Fibroblast of lung (primary cell): Measurements from ENCODE around the gene CEP72. TPM values are rescaled to one million over a fixed set of nuclear protein-coding genes. Genes with fewer than 3 reads are reported as not detected.
"Not testable (repeated sequence)": the region's sequence is repeated elsewhere in the genome, so short reads cannot be mapped to it uniquely, and the experiment has no call there.

ENCODE experiments used
- DNase-seq, 2 donors: peaks; one replicate each; pipeline versions ENCODE4 v3.0.0 to v3.0.0-alpha.2; 2010; ENCODE audit warnings: low read depth in 2 of 2
- H2AFZ ChIP-seq: 2 replicates; pipeline ENCODE4 v1.5.1; 2012; ENCODE audit warnings: low read length, control low read depth, inconsistent platforms
- H3K27ac ChIP-seq: 2 replicates; pipeline ENCODE4 v1.5.1; 2011; ENCODE audit warnings: low read length, control low read depth; ENCODE audit not compliant: insufficient read depth
- H3K27me3 ChIP-seq: 2 replicates; pipeline ENCODE4 v1.5.1; 2011; ENCODE audit warnings: mild to moderate bottlenecking, low read length; ENCODE audit not compliant: control insufficient read depth, insufficient read depth
- H3K36me3 ChIP-seq: 2 replicates; pipeline ENCODE4 v1.5.1; 2011; ENCODE audit warnings: low read length; ENCODE audit not compliant: control insufficient read depth, insufficient read depth
- H3K4me1 ChIP-seq: 2 replicates; pipeline ENCODE4 v1.5.1; 2011; ENCODE audit warnings: low read length; ENCODE audit not compliant: control insufficient read depth, insufficient read depth; ENCODE audit errors: extremely low read depth
- H3K4me2 ChIP-seq: 2 replicates; pipeline ENCODE4 v1.5.1; 2011; ENCODE audit warnings: low read length, control low read depth; ENCODE audit not compliant: insufficient read depth; ENCODE audit errors: extremely low read depth
- H3K4me3 ChIP-seq, 4 experiments: fragments of 200-600 bp in 1 of 4; sonication (generic) in 1 of 4; replicated peaks in 1 of 4; 2 replicates each; pipeline ENCODE4 v1.5.1; 2011 to 2016; ENCODE audit warnings: low read length in 4 of 4, low read depth in 3 of 4, mild to moderate bottlenecking in 3 of 4, control low read depth in 2 of 4, inconsistent platforms in 1 of 4, mixed read lengths in 1 of 4; ENCODE audit not compliant: insufficient read depth in 1 of 4; ENCODE audit errors: control extremely low read depth in 1 of 4
- H3K79me2 ChIP-seq: 2 replicates; pipeline ENCODE4 v1.5.1; 2012; ENCODE audit warnings: mild to moderate bottlenecking, low read length, inconsistent platforms; ENCODE audit not compliant: control insufficient read depth, insufficient read depth
- H3K9ac ChIP-seq: 2 replicates; pipeline ENCODE4 v1.5.1; 2011; ENCODE audit warnings: mild to moderate bottlenecking, low read length, control low read depth; ENCODE audit not compliant: insufficient read depth
- H3K9me3 ChIP-seq: 2 replicates; pipeline ENCODE4 v1.5.1; 2012; ENCODE audit warnings: low read depth, low read length; ENCODE audit not compliant: control insufficient read depth, insufficient read depth
- H4K20me1 ChIP-seq: 2 replicates; pipeline ENCODE4 v1.5.1; 2011; ENCODE audit warnings: low read length; ENCODE audit not compliant: control insufficient read depth, insufficient read depth; ENCODE audit errors: extremely low read depth
- CTCF ChIP-seq, 2 donors: IDR thresholded peaks in 1 of 2; conservative IDR thresholded peaks in 1 of 2; 1 replicate in 1 of 2; 2 replicates in 1 of 2; pipeline ENCODE4 v1.5.1; 2011 to 2012; ENCODE audit warnings: low read length in 2 of 2, control low read depth in 1 of 2, inconsistent platforms in 1 of 2, low read depth in 1 of 2, mild to moderate bottlenecking in 1 of 2
- EZH2 ChIP-seq: IDR thresholded peaks from 2 replicates; pipeline ENCODE4 v1.5.1; 2012; ENCODE audit warnings: low read length, control low read depth, mild to moderate bottlenecking; ENCODE audit errors: missing control alignments
- polyA plus RNA-seq, 2 donors: library from polyadenylated mRNA; depleted of rRNA in 1 of 2; stranded (reverse) in 1 of 2; unstranded in 1 of 2; fragments of >200 nt; gene quantifications; 2 replicates each; pipeline ENCODE4 v1.2.1, GENCODE V29; 2011 to 2012; ENCODE audit warnings: missing spikeins in 1 of 2
- total RNA-seq: library from RNA; depleted of rRNA; stranded (reverse); fragments of >200 nt; gene quantifications from 2 replicates; pipeline ENCODE4 v1.2.1, GENCODE V29; 2014

The CEP72 gene
- total and polyA plus RNA-seq, 2 donors (not counting 1 experiment from before 2014, with no cell fraction given): 0.92 to 2.5 TPM

- Histone ChIP-seq H3K36me3 (no peaks in the 10 kb centered on the region), H3K4me3 (no peak overlapping the region), H3K4me2 (no peak overlapping the region), H3K79me2 (no peaks in the 10 kb centered on the region), H4K20me1 (no peaks in the 10 kb centered on the region), H2AFZ (no peak overlapping the region), H3K27me3 (no peaks in the 10 kb centered on the region), H3K9ac (no peak overlapping the region), H3K4me1 (no peaks in the 10 kb centered on the region), H3K9me3 (no peaks in the 10 kb centered on the region), H3K27ac (no peak overlapping the region)
- TF ChIP-seq CTCF (conservative IDR thresholded peaks at IDR 0.05 in 1 of 2, IDR thresholded peaks at IDR 0.05 in 1 of 2; ENCODE audit: low read depth in 1 of 2, low read length in 2 of 2) (no peak), EZH2 (no peak)
- no peak for DNase-seq
Observed at GRCh38 chr5:683551-684481, 71.7 kb downstream of the CEP72 start.

GRCh38 chr5:684751-685216, 72.6 kb downstream of the CEP72 start:
- H3K9ac ChIP-seq: no peak overlapping the region
- H2AFZ ChIP-seq: no peak overlapping the region
- no peak overlapping the region for H3K27ac ChIP-seq
- no peak for TF ChIP-seq CTCF (conservative IDR thresholded peaks at IDR 0.05 in 1 of 2, IDR thresholded peaks at IDR 0.05 in 1 of 2; ENCODE audit: low read depth in 1 of 2, low read length in 2 of 2)
- TF ChIP-seq EZH2: no peak
- H4K20me1 ChIP-seq: no peaks in the 10 kb centered on the region
- no peaks in the 10 kb centered on the region for H3K36me3 ChIP-seq
- H3K4me2 ChIP-seq: no peak overlapping the region
- no peak overlapping the region for H3K4me3 ChIP-seq
- no peak for DNase-seq
- H3K9me3 ChIP-seq: no peaks in the 10 kb centered on the region
- H3K4me1 ChIP-seq: no peaks in the 10 kb centered on the region
- H3K79me2 ChIP-seq: no peaks in the 10 kb centered on the region
- no peaks in the 10 kb centered on the region for H3K27me3 ChIP-seq

- Histone ChIP-seq H3K4me1 (no peaks in the 10 kb centered on the region), H3K79me2 (no peaks in the 10 kb centered on the region), H3K27ac (no peak overlapping the region), H3K9ac (no peak overlapping the region), H3K27me3 (no peaks in the 10 kb centered on the region), H3K36me3 (no peaks in the 10 kb centered on the region), H3K4me2 (no peak overlapping the region), H3K4me3 (no peak overlapping the region), H3K9me3 (no peaks in the 10 kb centered on the region), H4K20me1 (no peaks in the 10 kb centered on the region), H2AFZ (no peak overlapping the region)
- no peak for TF ChIP-seq CTCF (conservative IDR thresholded peaks at IDR 0.05 in 1 of 2, IDR thresholded peaks at IDR 0.05 in 1 of 2; ENCODE audit: low read depth in 1 of 2, low read length in 2 of 2)
- no peak for TF ChIP-seq EZH2
- DNase-seq: no peak
Observed at GRCh38 chr5:685262-686171, 73.4 kb downstream of the CEP72 start.

- not testable (repeated sequence) for H3K4me1 ChIP-seq, DNase-seq, H3K9me3 ChIP-seq, H3K27me3 ChIP-seq, H4K20me1 ChIP-seq, H3K27ac ChIP-seq, H3K9ac ChIP-seq, H3K4me3 ChIP-seq, H2AFZ ChIP-seq, H3K4me2 ChIP-seq, H3K36me3 ChIP-seq, H3K79me2 ChIP-seq
Observed at GRCh38 chr5:686172-686523, 74.0 kb downstream of the CEP72 start.
